ENCODE data around the gene LRIT2.
"Not testable (repeated sequence)": the region's sequence is repeated elsewhere in the genome, so short reads cannot be mapped to it uniquely, and the experiment has no call there.

Gene LRIT2

DNA sequence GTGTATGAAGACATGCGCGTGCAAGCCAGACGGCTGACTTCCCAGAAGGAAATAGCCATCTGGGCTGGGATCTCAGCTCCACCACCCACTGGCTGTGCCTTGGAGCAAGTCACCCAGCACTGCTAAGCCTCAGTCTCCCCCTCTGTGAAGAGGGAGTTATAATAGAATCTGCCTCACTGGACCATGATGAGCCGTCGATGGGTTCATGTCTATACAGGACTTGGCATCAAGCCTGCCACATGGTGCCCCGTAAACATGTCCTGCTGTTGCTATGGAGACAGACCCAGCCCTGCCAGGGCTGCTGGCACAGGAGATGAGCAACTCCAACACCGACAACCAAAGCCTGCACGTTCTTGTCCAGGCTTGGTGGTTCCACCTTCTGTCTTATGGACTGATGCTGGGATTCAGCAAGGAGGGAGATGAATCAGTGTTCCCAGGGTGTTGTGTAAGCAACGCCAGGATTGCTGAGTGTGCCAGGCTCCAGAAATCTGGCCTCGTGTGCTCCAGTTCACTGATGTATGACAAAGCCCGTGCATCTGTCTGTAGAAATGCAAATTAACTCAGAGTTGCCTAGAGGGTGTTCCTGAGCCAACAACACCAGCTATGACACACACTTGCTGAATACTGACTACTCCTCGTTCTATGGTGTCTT is 46.2 kb downstream of the LRIT2 start:
- DNase-seq = no peak

- no peak for DNase-seq
These were observed 47.2 kb downstream of the LRIT2 start for GRCh38 chr10:84178160-84178609.

- no peak for DNase-seq
These were observed 47.7 kb downstream of the LRIT2 start for GRCh38 chr10:84177541-84178141.

GRCh38 chr10:84176836-84177474 is 48.4 kb downstream of the LRIT2 start:
- no peak for DNase-seq

GRCh38 chr10:84176351-84176750 is 49.0 kb downstream of the LRIT2 start:
- DNase-seq = no peak

- no peak for DNase-seq
These were observed 49.9 kb downstream of the LRIT2 start for GRCh38 chr10:84175436-84175835.

DNA sequence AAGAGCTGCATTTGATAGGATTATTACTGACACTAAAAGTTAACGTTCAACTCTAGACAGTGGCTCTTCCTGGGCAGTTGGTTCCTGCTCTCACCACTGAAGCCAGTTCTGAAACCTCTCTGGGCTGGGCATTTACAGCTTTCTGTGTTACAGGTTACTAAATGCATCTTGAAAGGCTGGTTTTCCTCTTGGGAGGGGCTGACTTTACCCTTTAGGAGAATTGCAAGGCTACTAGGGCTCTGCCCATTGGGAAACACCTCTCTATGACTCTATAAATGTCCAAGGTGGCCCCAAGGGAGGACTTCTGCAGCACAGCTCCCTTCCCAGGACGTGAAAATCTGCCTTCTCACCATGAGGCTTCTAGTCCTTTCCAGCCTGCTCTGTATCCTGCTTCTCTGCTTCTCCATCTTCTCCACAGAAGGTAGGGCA is 51.8 kb downstream of the LRIT2 start, which contains the start of gene GPR15LG:
Gene GPR15LG, plus strand, starts transcription at position 301 of the 429 bp plus-strand sequence. Its CDS starts 51 bp downstream, at position 352.
- DNase-seq = no peak

DNA sequence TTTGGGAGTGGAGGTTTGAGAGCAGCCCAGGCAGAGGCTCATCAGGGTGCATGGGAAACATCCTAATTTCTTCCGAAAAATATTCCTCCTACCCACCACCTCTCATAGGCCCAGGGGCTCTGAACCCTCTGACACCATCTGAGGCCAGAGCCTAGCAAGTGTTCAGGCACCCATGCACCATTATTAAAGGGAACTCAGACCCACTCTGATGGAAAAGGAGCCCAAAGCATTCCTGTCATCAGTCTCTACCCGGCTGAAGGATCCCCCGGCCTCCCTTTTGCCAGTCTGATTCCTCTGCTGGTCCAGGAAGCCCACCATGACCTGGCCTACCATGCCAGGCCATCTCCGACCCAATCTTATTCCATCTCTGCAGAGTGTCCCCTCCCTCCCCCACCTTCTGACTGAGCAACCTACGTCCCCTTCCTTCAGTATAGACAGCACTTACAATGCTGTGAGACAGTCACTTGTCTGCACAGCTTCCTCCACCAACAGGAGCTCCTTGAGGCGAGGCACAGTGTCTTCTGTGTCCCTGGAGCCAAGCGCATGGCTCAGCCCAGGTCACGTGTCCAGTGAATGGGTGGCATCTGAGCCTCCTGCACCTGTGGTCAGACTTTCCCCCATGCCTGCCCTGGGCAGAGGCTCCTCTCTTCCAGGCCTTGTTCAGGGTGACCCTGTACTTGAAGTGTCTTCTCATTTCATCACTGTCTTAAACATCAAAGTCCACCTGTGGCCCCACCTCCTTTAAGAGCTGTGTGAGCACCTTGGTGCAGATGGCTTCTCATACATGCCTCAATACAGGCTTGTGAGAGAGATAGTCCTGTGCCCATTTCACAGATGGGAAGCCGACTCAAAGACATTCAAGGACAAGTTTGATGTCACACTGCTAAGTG is 52.6 kb downstream of the LRIT2 start:
- no peak for DNase-seq

- DNase-seq = not testable (repeated sequence)
These were observed 53.5 kb downstream of the LRIT2 start for GRCh38 chr10:84171700-84172466.

GRCh38 chr10:84171237-84171636 is 54.1 kb downstream of the LRIT2 start:
- DNase-seq = not testable (repeated sequence)

All from NCI-H2227 treated with DMSO at 0.1 percent for 48 hours (cell line).